ENCODE data around the gene RUFY1.

GRCh38 chr5:179618923-179619554, 68.7 kb downstream of the RUFY1 start:
- TF ChIP-seq, protein P1, sequence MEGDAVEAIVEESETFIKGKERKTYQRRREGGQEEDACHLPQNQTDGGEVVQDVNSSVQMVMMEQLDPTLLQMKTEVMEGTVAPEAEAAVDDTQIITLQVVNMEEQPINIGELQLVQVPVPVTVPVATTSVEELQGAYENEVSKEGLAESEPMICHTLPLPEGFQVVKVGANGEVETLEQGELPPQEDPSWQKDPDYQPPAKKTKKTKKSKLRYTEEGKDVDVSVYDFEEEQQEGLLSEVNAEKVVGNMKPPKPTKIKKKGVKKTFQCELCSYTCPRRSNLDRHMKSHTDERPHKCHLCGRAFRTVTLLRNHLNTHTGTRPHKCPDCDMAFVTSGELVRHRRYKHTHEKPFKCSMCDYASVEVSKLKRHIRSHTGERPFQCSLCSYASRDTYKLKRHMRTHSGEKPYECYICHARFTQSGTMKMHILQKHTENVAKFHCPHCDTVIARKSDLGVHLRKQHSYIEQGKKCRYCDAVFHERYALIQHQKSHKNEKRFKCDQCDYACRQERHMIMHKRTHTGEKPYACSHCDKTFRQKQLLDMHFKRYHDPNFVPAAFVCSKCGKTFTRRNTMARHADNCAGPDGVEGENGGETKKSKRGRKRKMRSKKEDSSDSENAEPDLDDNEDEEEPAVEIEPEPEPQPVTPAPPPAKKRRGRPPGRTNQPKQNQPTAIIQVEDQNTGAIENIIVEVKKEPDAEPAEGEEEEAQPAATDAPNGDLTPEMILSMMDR (IDR thresholded peaks at IDR 0.05): no peak
- no peak for TF ChIP-seq ZFX (IDR thresholded peaks at IDR 0.05; ENCODE audit: borderline replicate concordance)
